Measurements from ENCODE around the gene ATP8B1.
"Not testable (repeated sequence)": the region's sequence is repeated elsewhere in the genome, so short reads cannot be mapped to it uniquely, and the experiment has no call there.

Gene ATP8B1

DNA sequence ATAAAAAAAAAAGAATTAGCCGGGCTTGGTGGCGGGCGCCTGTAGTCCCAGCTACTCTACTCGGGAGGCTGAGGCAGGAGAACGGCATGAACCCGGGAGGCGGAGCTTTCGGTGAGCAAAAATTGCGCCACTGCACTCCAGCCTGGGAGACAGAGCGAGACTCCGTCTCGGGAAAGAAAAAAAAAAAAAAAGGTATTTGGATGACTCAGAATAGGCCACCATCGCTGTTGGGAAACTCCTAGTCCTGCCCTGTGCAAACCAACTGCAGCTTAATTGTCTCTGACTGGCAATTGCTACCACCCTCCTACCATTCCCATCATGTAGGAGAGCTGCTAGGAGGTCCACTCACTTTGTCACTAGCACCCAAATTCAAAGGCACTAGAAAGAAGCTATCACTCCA, 43.5 kb downstream of the ATP8B1 start:
- no peak for DNase-seq

GRCh38 chr18:57755473-57756067, 47.5 kb downstream of the ATP8B1 start:
- no peak for DNase-seq

GRCh38 chr18:57754577-57755338, 48.4 kb downstream of the ATP8B1 start:
- DNase-seq = no peak

- no peak for DNase-seq
Observed at GRCh38 chr18:57753063-57753462, 50.1 kb downstream of the ATP8B1 start.

DNA sequence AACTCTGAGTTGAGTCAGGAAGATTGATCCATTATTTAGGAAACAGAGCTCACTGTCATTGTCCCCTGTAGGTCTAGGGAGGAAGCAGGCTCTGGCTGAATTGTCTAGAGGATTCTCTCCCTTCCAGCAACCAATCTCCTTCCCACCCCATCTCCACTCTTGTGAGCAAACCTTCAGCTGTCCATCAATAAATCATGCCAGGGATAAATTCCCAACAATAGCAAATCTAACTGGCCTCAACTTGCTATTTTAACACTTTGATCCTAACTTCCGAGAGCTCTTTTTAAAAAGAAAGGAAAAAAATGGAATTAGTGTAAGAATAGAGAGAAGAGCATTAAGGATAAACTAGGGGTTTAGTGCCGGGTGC, 53.5 kb downstream of the ATP8B1 start:
- DNase-seq = no peak

DNA sequence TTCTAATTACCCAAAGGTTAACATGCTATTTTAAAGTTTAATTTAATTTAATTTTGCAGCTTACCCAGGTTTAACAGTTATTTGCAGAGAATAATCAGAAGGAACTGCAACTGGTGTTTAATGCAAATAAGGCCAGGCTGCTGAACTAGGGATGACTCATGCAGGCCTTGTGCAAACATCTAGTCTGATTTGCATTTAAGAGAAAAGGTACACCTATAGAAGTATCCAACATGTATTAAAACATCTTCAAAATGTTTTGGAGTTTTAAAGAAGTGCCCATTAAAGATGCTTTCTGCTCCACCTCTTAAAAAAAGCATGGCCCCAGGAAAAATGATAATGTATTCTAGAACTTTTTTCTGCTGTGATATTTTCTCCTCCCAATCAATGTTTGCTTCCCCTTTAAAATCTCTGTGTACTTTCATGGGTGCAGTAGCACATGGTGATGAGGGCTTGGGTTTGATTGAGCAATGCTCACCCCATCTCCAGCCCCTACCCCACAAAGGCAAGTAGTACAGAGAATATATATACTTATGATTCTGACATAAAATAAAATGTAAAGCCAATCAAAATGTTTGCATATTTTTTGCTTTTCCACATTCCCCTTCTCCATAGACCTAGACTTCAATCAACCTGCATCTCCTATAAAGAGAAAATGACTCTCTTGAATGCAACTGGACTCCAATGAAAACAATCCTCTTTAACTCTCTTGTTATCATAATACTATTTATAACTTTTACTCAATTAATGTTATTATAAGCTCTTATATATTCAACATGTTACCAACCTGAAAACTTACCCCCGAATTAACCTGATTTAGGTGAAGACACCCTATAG, 54.1 kb downstream of the ATP8B1 start:
- no peak for DNase-seq

DNA sequence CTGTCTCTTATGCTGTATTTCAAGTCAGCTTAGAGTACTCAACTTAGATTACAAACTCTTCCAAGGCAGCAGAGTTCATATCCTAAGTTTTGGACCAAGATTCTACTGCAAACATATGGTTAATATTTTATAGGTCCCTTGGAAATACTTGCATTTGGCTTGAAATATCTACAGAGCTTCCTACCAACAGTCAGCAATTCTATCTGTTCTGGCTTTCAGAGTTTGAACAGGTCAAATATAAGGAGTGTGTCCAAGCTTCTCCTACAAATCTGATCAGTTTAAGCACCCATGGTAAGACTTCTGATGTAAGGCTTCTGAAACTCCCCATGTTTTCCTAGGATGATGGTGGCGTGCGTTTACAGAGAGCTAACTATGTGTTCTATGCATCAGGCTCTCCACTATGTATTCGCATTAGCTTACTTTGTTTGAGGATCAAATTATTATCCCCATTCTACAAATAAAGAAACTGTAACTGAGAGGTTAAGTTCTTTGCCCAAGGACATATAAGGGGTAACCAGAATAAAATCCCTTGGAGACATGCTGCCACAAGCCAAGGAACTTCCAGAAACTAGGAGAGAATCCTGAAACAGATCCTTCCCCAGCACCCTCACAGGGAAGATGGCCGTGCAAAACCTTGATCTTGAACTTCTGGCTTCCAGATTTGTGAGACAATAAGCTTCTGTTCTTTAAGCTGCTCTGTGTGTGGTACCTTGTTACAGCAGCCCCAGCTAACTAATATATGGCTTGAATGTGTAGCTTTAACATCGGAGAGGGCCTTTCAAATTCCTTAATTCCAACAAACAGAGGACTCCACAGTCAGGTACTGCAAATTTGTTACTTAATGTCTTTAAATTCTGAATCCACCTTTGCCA, 55.1 kb downstream of the ATP8B1 start:
- DNase-seq = no peak

DNA sequence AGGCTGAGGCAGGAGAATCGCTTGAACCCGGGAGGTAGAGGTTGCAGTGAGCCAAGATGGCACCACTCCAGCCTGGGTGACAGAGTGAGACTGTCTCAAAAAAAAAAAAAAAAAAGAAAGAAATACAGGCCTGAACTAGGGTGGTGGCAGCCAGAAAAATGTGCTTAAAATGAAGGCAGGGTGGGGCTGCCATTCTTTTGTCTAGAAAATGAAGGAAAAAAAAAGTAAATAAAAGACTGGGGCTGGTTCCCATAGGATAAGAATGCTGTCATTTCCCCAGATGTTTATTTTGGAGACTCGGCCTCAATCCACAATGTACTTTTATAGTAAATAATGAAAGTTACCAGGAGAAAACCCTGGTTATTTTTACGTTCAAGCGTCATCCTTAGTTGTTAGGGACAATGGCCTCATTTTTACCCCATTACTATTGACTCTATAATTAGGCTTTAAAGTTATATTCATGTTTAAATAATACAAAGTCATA, 58.9 kb downstream of the ATP8B1 start:
- DNase-seq = no peak

- DNase-seq = no peak
Observed at GRCh38 chr18:57743008-57743407, 60.1 kb downstream of the ATP8B1 start.

DNA sequence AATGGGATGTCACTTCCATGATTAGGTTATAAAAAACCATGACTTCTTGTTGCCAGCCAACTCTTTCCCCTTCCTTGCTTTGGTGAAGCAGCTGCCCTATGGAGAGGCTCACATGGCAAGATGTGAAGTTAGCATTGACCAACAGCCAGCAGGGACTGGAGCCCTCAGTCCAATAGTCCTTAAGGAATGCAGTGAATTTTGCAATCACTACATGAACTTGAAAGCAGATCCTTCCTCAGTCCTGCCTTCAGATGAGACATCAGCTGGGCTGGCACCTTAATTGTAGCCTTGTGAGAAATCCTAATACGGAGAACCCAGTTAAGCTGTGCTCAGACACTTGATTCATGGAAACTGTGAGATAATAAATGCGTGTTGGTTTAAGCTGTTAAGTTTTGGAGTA, 61.8 kb downstream of the ATP8B1 start:
- no peak for DNase-seq

DNA sequence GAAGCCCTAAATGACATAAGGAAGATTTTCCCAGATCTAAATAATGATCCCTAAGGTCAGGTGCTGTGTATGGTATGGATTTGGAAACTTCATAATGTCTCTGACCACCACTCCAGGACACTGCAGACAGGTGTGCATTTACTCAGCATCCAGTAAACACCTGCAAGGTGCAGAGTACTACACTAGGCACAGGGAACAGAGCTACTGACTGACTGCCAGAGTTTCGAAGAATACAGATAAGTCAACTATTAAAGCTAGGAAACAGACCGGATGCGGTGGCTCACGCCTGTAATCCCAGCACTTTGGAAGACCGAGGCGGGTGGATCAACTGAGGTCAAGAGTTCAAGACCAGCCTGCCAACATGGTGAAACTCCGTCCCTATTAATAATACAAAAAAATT, 65.0 kb downstream of the ATP8B1 start:
- no peak for DNase-seq

- no peak for DNase-seq
Observed at GRCh38 chr18:57737400-57738060, 65.6 kb downstream of the ATP8B1 start.

DNA sequence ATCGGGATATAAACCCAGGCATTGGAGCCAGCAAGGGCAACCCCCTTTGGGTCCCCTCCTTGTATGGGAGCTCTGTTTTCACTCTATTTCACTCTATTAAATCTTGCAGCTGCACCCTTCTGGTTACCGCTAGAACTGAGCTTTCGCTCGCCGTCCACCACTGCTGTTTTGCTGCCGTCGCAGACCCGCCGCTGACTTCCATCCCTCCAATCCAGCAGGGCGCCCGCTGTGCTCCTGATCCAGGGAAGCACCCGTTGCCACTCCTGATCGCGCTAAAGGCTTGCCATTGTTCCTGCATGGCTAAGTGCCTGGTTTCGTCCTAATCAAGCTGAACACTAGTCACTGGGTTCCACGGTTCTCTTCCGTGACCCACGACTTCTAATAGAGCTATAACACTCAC, 68.1 kb downstream of the ATP8B1 start:
- DNase-seq = not testable (repeated sequence)

GRCh38 chr18:57733861-57734260, 69.3 kb downstream of the ATP8B1 start:
- DNase-seq = no peak

DNA sequence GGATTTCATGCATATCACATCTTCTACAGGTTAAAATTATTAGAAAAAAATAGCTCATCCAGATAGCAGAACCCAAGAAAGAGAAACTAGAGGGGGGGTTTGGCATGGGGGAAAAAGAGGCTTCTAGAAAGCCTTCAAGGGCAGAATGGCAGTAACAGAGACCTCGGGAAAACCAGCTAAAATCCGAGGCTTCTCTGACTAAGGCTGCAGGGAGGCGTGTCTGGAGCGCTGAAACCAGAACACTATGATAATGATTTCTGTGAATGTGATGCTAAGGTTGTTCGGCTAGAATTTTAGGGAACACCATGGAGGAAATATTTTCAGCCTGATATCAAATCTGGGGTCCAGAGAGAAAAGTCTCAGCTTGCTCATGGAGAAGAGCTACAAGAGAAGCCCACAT, 73.0 kb downstream of the ATP8B1 start:
- no peak for DNase-seq

DNA sequence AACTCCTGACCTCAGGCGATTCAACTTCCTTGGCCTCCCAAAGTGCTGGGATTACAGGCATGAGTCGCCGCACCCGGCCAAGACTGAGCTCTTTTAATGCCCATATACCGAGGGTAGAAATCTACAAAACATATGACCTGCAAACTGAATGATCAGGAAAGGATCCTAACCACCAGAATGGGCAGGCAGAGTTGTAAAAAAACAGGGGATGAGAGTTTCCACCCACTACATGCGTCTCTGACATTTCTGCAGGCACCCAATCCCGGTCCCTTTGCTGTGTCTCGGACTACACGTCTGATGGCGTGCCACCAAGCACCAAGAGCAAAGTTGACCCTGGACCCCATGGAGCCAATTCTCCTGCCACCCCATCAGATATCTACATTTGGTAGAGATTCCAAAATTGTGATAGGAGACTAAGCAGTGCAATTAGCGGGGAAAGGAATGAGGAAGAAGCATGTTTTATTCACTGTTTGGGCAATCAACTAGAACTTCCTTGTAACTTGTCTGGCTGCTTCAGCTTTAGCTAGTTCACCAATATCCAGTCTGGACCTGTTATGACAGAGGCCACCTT, 74.1 kb downstream of the ATP8B1 start:
- no peak for DNase-seq

DNA sequence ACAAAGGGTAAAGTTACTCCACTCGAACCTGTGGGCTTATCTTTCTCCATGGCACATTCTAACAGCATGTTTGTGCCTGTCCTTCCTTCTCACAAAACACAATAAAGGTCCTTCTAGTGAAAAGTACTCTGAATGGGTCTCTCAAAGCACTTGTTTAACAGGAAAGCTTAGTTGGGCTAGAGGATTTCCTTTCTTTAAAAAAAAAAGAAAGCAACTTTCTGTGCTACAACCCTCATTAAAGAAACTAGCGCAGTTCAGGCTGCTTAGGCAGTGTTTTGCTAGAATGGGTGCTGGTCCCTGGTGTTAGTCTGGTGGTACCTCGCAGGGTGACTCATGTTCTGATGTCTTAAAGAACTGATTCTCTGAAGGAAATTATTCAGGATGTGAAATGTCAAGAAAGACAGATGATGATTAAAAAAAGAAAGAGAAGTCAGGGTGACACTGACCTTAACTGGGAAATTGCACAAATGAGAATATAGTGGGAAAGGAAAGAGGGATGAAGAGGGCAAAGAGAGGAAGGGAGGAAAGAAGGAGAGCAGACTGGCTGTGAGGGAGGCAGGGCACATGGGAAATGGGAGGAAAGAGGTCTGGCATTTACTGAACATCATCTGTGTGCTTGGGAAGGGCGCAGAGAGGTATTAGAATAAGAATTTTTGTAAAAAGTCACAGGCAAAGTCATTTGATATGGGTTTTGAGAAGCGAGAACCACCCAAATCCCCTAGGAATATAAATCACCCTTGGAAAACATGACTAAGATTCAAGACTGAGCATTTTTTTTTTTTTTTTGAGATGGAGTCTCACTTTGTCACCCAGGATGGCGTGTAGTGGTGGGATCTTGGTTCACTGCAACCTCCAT, 74.9 kb downstream of the ATP8B1 start:
- no peak for DNase-seq

- DNase-seq = not testable (repeated sequence)
Observed at GRCh38 chr18:57719211-57719935, 83.7 kb downstream of the ATP8B1 start.

DNA sequence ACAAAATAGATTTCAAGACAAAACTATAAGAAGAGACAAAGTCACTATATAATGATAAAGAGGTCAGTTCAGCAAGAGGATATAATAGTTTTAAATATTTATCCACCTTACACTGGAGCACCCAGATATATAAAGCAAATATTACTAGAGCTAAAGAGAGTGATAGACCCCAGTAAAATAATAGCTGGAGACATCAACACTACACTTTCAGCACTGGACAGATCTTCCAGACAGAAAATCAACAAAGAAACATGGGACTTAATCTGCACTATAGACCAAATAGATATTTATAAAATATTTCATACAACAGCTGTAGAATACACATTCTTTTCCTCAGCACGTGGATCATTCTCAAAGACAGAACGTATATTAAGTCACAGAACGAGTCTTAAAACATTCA, 86.6 kb downstream of the ATP8B1 start:
- no peak for DNase-seq

DNA sequence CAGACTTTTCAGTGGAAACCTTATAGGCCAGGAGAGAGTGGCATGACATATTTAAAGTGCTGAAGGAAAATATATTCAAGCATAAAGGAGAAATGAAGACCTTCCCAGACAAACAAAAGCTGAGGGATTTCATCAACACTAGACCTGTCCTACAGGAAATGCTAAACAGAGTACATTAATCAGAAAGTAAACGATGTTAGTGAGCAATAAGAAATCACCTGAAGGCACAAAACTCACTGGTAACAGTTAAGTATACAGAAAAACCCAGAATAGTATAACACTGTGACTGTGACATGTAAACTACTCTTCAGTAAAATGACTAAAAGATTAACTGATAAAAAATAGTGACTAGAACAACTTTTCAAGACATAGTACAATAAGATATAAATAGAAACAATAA, 87.4 kb downstream of the ATP8B1 start:
- no peak for DNase-seq
